Mesodermal cell (in vitro differentiated cells): Measurements from ENCODE around the gene CDKL4.

Experiments
- H3K27ac ChIP-seq: 2 replicates; pipeline ENCODE4 v1.7.0; 2013; ENCODE audit warnings: mild to moderate bottlenecking, low read depth, low read length, moderate library complexity; ENCODE audit not compliant: severe bottlenecking
- H3K36me3 ChIP-seq: 2 replicates; pipeline ENCODE4 v1.7.1; 2013; ENCODE audit warnings: mild to moderate bottlenecking, low read length, moderate library complexity; ENCODE audit not compliant: control insufficient read depth, insufficient read depth
- H3K4me1 ChIP-seq: one replicate; pipeline ENCODE4 v1.7.1; 2013; ENCODE audit warnings: mild to moderate bottlenecking, low read length; ENCODE audit not compliant: insufficient read depth, control insufficient read depth, poor library complexity, severe bottlenecking
- H3K4me3 ChIP-seq: 2 replicates; pipeline ENCODE4 v1.7.0; 2013; ENCODE audit warnings: low read length, control low read depth, mild to moderate bottlenecking; ENCODE audit not compliant: insufficient read depth, poor library complexity, severe bottlenecking; ENCODE audit errors: extremely low read depth
- H3K9me3 ChIP-seq: 2 replicates; pipeline ENCODE4 v1.7.1; 2013; ENCODE audit warnings: mild to moderate bottlenecking, low read length, moderate library complexity; ENCODE audit not compliant: control insufficient read depth
- WGBS, 2 experiments: methylation state at CpG; one replicate each; pipeline ENCODE4 v1.1.5; 2013; ENCODE audit warnings: missing lambda C conversion rate in 2 of 2; ENCODE audit not compliant: insufficient coverage in 2 of 2; 5-methylcytosine and 5-hydroxymethylcytosine counted together

CDKL4 gene

GRCh38 chr2:39127973-39128372, 115.8 kb downstream of the CDKL4 start:
- Histone ChIP-seq H3K4me1 (peaks cover 3% of the 10 kb centered on the region), H3K36me3 (no peaks in the 10 kb centered on the region), H3K9me3 (no peaks in the 10 kb centered on the region), H3K4me3 (no peak overlapping the region), H3K27ac (no peak overlapping the region)
- no CpG with 5 or more reads among the region's 1 CpG for WGBS, 2 experiments
